AG08396 (cell line): ENCODE results near the gene STOX2.

Experiments
- DNase-seq: peaks from one replicate; pipeline ENCODE4 v3.0.0; 2012; ENCODE audit warnings: low spot score, mixed read lengths

The STOX2 gene

GRCh38 chr4:183905081-183905592 lies at the start of gene STOX2:
Gene STOX2 (plus strand): TSS chr4:183905307. CDS start chr4:183906791, 1,484 bp downstream.
- DNase-seq: peak; percentile 64

- no peak for DNase-seq
Measured at GRCh38 chr4:183855323-183856190, 49.5 kb upstream of the STOX2 start.

- no peak for DNase-seq
Measured at GRCh38 chr4:183857040-183857439, 48.1 kb upstream of the STOX2 start.

- no peak for DNase-seq
Measured at GRCh38 chr4:183858011-183858615, 47.0 kb upstream of the STOX2 start.

GRCh38 chr4:183860119-183860518 lies 45.0 kb upstream of the STOX2 start:
- no peak for DNase-seq

GRCh38 chr4:183860731-183861130 lies 44.4 kb upstream of the STOX2 start:
- no peak for DNase-seq

GRCh38 chr4:183861426-183861825 lies 43.7 kb upstream of the STOX2 start:
- DNase-seq: no peak

GRCh38 chr4:183863155-183863825 lies 41.8 kb upstream of the STOX2 start:
- no peak for DNase-seq

GRCh38 chr4:183867247-183867646 lies 37.9 kb upstream of the STOX2 start:
- DNase-seq: no peak

GRCh38 chr4:183870997-183871396 lies 34.1 kb upstream of the STOX2 start:
- no peak for DNase-seq

GRCh38 chr4:183871581-183871980 lies 33.5 kb upstream of the STOX2 start:
- no peak for DNase-seq

- DNase-seq: peak; percentile 13
Measured at GRCh38 chr4:183872531-183872930, 32.6 kb upstream of the STOX2 start.

GRCh38 chr4:183873409-183874185 lies 31.5 kb upstream of the STOX2 start:
- DNase-seq: no peak

GRCh38 chr4:183875251-183875825 lies 29.8 kb upstream of the STOX2 start:
- no peak for DNase-seq

- DNase-seq: peak; percentile 49
Measured at GRCh38 chr4:183876268-183876934, 28.7 kb upstream of the STOX2 start.

GRCh38 chr4:183878251-183878970 lies 26.7 kb upstream of the STOX2 start:
- no peak for DNase-seq

GRCh38 chr4:183885205-183885720 lies 19.8 kb upstream of the STOX2 start:
- DNase-seq: no peak

GRCh38 chr4:183887351-183887750 lies 17.8 kb upstream of the STOX2 start:
- no peak for DNase-seq

- no peak for DNase-seq
Measured at GRCh38 chr4:183888564-183888963, 16.5 kb upstream of the STOX2 start.

- DNase-seq: no peak
Measured at GRCh38 chr4:183889190-183889589, 15.9 kb upstream of the STOX2 start.
